ENCODE data around the gene PRPF4.

PRPF4 gene

GRCh38 chr9:113289091-113289490 is 13.6 kb downstream of the PRPF4 start:
- Histone ChIP-seq H3K27me3 (ENCODE audit: insufficient read depth, poor library complexity, severe bottlenecking) (no peaks in the 10 kb centered on the region), H3K27ac (replicated peaks) (no peak overlapping the region), H3K4me3 (replicated peaks; ENCODE audit: insufficient read depth, low read length) (no peak overlapping the region)
- no peak for DNase-seq (ENCODE audit: low read depth in 1 of 2, low spot score in 1 of 2)
- no peak for TF ChIP-seq GABPA (IDR thresholded peaks at IDR 0.05; ENCODE audit: low read depth)
- no peak for TF ChIP-seq SPI1 (IDR thresholded peaks at IDR 0.05; ENCODE audit: borderline replicate concordance, low read depth)
- no peak for TF ChIP-seq CTCF (IDR thresholded peaks at IDR 0.05; ENCODE audit: insufficient read depth, low read length)
- TF ChIP-seq POLR2AphosphoS5 (IDR thresholded peaks at IDR 0.05; ENCODE audit: low read depth), result no peak
- TF ChIP-seq REST (IDR thresholded peaks at IDR 0.05; ENCODE audit: insufficient replicate concordance, low read depth), result no peak

- no peak for DNase-seq (ENCODE audit: low read depth in 1 of 2, low spot score in 1 of 2)
Observed at GRCh38 chr9:113290052-113290607, 14.7 kb downstream of the PRPF4 start.

More at GRCh38 chr9:113290052-113290607, 14.7 kb downstream of the PRPF4 start:
- no peak overlapping the region for H3K4me3 ChIP-seq (replicated peaks; ENCODE audit: insufficient read depth, low read length)
- no peak for TF ChIP-seq POLR2AphosphoS5 (IDR thresholded peaks at IDR 0.05; ENCODE audit: low read depth)
- TF ChIP-seq GABPA (IDR thresholded peaks at IDR 0.05; ENCODE audit: low read depth), result no peak
- TF ChIP-seq REST (IDR thresholded peaks at IDR 0.05; ENCODE audit: insufficient replicate concordance, low read depth), result no peak
- TF ChIP-seq CTCF (IDR thresholded peaks at IDR 0.05; ENCODE audit: insufficient read depth, low read length), result no peak
- no peak for TF ChIP-seq SPI1 (IDR thresholded peaks at IDR 0.05; ENCODE audit: borderline replicate concordance, low read depth)
- H3K27me3 ChIP-seq (ENCODE audit: insufficient read depth, poor library complexity, severe bottlenecking), result no peaks in the 10 kb centered on the region
- no peak overlapping the region for H3K27ac ChIP-seq (replicated peaks)

Measured in HL-60 (cell line).